ENCODE results near the gene DIAPH2.

GRCh38 chrX:96835660-96836289, 151.1 kb downstream of the DIAPH2 start:
- TF ChIP-seq CTCF (IDR thresholded peaks at IDR 0.05; ENCODE audit: low read depth, low read length) (no peak), POLR2A (IDR thresholded peaks at IDR 0.05; ENCODE audit: extremely low read depth, insufficient read length) (no peak), MYC (IDR thresholded peaks at IDR 0.05; ENCODE audit: low read depth, low read length) (no peak)

Measured in NB4 (cell line).